Activated CD8-positive, alpha-beta memory T cell treated with anti-CD3 and anti-CD28 coated beads for 36 hours (primary cell): ENCODE results near the gene TRIM38. TPM values are rescaled to one million over a fixed set of nuclear protein-coding genes. Genes with fewer than 3 reads are reported as not detected.

Source experiments
- CTCF ChIA-PET: fragments of 350-600 bp; sonication (Branson Sonifier 250); formaldehyde crosslinking; loops from one replicate; lab custom pipeline; 2021; ENCODE audit warnings: antibody characterized with exemption; lab: Charles Lee
- POLR2A ChIA-PET: fragments of 350-600 bp; sonication (Branson Sonifier 250); formaldehyde crosslinking; loops from one replicate; lab custom pipeline; 2021; ENCODE audit warnings: antibody characterized with exemption; lab: Charles Lee
- total RNA-seq, 2 experiments: library from RNA; stranded (reverse); gene quantifications; one replicate each; pipeline ENCODE4 v1.2.3, GENCODE V29; 2021

TRIM38 gene
- total RNA-seq, 2 experiments from 2014 or later: 8.6 TPM

GRCh38 chr6:25961619-25962148, 918 bp upstream of the TRIM38 start:
- ChIA-PET POLR2A (interaction anchor here (0.8 to 2.3 kb wide), 6 partner anchors 14 to 65 kb away, joined by 3 to 10 read pairs (median 4); a partner anchor contains a TSS), CTCF (interaction anchor here (1.2 to 2.7 kb wide), 3 partner anchors 14 to 65 kb away, joined by 3 to 16 read pairs (median 8); a partner anchor contains a TSS)

GRCh38 chr6:25963426-25964123, 973 bp downstream of the TRIM38 start:
- POLR2A ChIA-PET: interaction anchor here (2.3 kb wide), 1 partner anchor 58 kb away, joined by 10 read pairs; a partner anchor contains a TSS
- CTCF ChIA-PET: interaction anchor here (2.7 kb wide), 1 partner anchor 28 kb away, joined by 16 read pairs; no protein-coding TSS in a partner anchor

GRCh38 chr6:25965058-25965457, 2.5 kb downstream of the TRIM38 start:
- POLR2A ChIA-PET: interaction anchor here (2.0 kb wide), 1 partner anchor 28 kb away, joined by 6 read pairs; no protein-coding TSS in a partner anchor

GRCh38 chr6:25966711-25967110, 4.1 kb downstream of the TRIM38 start:
- POLR2A ChIA-PET: interaction anchor here (0.6 to 2.0 kb wide), 3 partner anchors 9 to 26 kb away, joined by 4 to 6 read pairs (median 4); no protein-coding TSS in a partner anchor
- CTCF ChIA-PET: interaction anchor here (0.6 to 1.6 kb wide), 2 partner anchors 37 to 69 kb away, joined by 4 read pairs; no protein-coding TSS in a partner anchor

More at GRCh38 chr6:25965058-25965457, 2.5 kb downstream of the TRIM38 start:
- CTCF ChIA-PET: interaction anchor here (1.2 kb wide), 1 partner anchor 12 kb away, joined by 3 read pairs; no protein-coding TSS in a partner anchor

GRCh38 chr6:25968769-25969168, 6.2 kb downstream of the TRIM38 start:
- ChIA-PET POLR2A (interaction anchor here (1.6 kb wide), 1 partner anchor 23 kb away, joined by 5 read pairs; no protein-coding TSS in a partner anchor), CTCF (no interaction called here)

- CTCF ChIA-PET: interaction anchor here (1.6 kb wide), 1 partner anchor 21 kb away, joined by 8 read pairs; no protein-coding TSS in a partner anchor
- POLR2A ChIA-PET: no interaction called here
These were observed 8.7 kb downstream of the TRIM38 start for GRCh38 chr6:25971187-25971821.

GRCh38 chr6:25972128-25972527, 9.5 kb downstream of the TRIM38 start:
- POLR2A ChIA-PET: no interaction called here
- CTCF ChIA-PET: no interaction called here

- ChIA-PET CTCF (no interaction called here), POLR2A (no interaction called here)
These were observed 10.3 kb downstream of the TRIM38 start for GRCh38 chr6:25972902-25973301.

GRCh38 chr6:25973923-25974555, 11.4 kb downstream of the TRIM38 start:
- POLR2A ChIA-PET: no interaction called here

GRCh38 chr6:25975923-25976560, 13.4 kb downstream of the TRIM38 start:
- ChIA-PET POLR2A (interaction anchor here (0.8 to 1.3 kb wide), 2 partner anchors 10 to 15 kb away, joined by 4 read pairs; no protein-coding TSS in a partner anchor), CTCF (interaction anchor here (0.6 to 1.6 kb wide), 2 partner anchors 15 to 41 kb away, joined by 3 to 8 read pairs; no protein-coding TSS in a partner anchor)

More at GRCh38 chr6:25973923-25974555, 11.4 kb downstream of the TRIM38 start:
- CTCF ChIA-PET: no interaction called here

- ChIA-PET POLR2A (interaction anchor here (1.1 kb wide), 1 partner anchor 12 kb away, joined by 3 read pairs; no protein-coding TSS in a partner anchor), CTCF (interaction anchor here (3.3 kb wide), 1 partner anchor 11 kb away, joined by 26 read pairs; no protein-coding TSS in a partner anchor)
These were observed 18.3 kb downstream of the TRIM38 start for GRCh38 chr6:25980935-25981334.

GRCh38 chr6:25981568-25982263, 19.1 kb downstream of the TRIM38 start:
- POLR2A ChIA-PET: interaction anchor here (0.7 to 1.3 kb wide), 3 partner anchors 10 to 626 kb away, joined by 3 read pairs; no protein-coding TSS in a partner anchor
- CTCF ChIA-PET: interaction anchor here (3.3 kb wide), 1 partner anchor 11 kb away, joined by 26 read pairs; no protein-coding TSS in a partner anchor

GRCh38 chr6:25984265-25984664, 21.7 kb downstream of the TRIM38 start:
- POLR2A ChIA-PET: no interaction called here
- CTCF ChIA-PET: no interaction called here

- ChIA-PET CTCF (no interaction called here), POLR2A (no interaction called here)
These were observed 25.2 kb downstream of the TRIM38 start for GRCh38 chr6:25987845-25988244.

GRCh38 chr6:25990172-25990873, 27.7 kb downstream of the TRIM38 start:
- ChIA-PET CTCF (interaction anchor here (3.5 kb wide), 1 partner anchor 10 kb away, joined by 26 read pairs; no protein-coding TSS in a partner anchor), POLR2A (no interaction called here)

GRCh38 chr6:25991785-25992412, 29.3 kb downstream of the TRIM38 start:
- POLR2A ChIA-PET: interaction anchor here (0.9 to 2.4 kb wide), 7 partner anchors 10 to 35 kb away, joined by 3 to 19 read pairs (median 5); partner anchors contain the start of gene TRIM38
- CTCF ChIA-PET: interaction anchor here (0.6 to 3.5 kb wide), 20 partner anchors 10 to 318 kb away, joined by 3 to 26 read pairs (median 4); partner anchors contain the start of gene TRIM38
